ENCODE measurements around the gene PDE3A.

Gene PDE3A

DNA sequence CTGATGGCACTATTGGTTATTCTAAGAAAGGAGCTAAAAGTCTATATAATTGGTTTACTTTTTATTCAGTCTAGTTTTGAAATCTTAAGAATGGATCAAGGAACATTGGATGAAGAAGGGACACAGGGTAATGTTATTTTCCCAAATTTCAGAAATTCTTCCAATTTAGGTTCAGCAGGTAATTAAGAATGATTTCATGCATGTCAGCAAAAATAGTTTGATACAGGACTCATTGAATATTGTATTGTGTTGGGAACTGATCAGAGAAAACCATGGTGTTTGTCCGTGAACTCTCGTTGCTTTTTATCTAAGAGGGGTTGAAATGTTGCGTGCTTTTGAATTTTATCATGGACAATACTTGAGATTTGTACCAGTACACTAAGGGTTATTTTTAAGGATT, 58.6 kb downstream of the PDE3A start:
- no peak for DNase-seq

- DNase-seq, result no peak
Observed at GRCh38 chr12:20429852-20430251, 61.5 kb downstream of the PDE3A start.

DNA sequence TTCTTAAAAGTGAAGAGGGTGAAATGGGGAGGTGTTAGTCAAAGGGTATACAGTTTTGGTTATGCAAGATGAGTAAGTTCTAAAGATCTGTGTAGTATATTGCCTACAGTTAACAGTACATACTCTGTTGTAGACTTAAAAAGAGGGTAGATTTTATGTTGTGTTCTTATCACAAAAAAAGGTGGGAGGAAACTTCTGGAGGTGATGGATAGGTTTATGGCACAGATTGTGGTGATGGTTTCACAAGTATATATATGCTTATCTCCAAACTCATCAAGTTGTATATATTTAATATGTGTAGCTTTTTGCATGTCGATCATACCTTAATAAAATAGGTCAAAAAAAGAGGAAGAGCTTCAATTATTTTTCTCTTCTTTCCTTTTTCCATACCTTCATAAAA, 64.0 kb downstream of the PDE3A start:
- no peak for DNase-seq

GRCh38 chr12:20434996-20435395, 66.7 kb downstream of the PDE3A start:
- no peak for DNase-seq

GRCh38 chr12:20436316-20436715, 68.0 kb downstream of the PDE3A start:
- DNase-seq, result no peak

DNA sequence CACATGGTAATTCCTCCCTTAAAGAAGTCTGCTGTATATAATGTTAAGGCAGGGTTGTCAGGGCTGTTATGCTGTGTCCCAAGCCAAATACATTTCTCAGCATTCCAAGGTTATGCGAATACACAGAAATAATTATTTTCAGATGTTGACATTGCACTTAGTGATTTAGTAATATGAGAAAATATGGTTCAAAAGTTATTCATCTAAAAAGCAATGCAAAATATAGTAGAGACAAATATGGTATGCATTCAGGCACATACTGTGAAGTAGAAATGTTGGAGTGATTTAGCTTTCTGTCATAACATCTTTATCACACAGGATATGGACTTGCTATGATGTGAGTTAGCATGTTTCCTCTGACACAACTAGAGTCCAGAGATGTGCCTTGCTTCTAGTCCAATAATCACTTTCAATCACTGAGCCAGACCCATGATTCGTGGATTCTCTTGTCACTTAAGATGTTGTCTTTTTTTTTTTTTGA, 70.0 kb downstream of the PDE3A start:
- no peak for DNase-seq

- no peak for DNase-seq
Observed at GRCh38 chr12:20439626-20440025, 71.3 kb downstream of the PDE3A start.

- no peak for DNase-seq
Observed at GRCh38 chr12:20440408-20440807, 72.1 kb downstream of the PDE3A start.

- no peak for DNase-seq
Observed at GRCh38 chr12:20442322-20442721, 74.0 kb downstream of the PDE3A start.

DNA sequence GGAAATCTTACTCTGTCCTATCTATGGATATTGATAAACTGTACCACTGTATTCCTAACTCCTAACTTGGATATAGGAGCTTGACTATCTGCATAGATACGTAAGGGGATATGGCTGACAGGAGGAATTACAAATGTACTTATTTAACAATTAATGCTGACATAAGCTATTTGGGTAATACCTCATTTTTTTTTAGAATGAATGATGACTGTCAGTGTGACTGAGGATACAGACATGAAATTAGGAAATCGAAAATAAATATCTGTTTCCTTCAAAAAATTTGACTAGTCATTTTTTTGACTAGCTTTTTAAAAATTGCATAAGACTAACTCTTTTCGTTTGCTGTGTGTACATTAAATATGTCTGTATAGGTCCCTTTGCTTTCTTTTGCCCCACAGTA, 74.9 kb downstream of the PDE3A start:
- DNase-seq, result no peak

GRCh38 chr12:20443792-20444191, 75.5 kb downstream of the PDE3A start:
- DNase-seq, result no peak

DNA sequence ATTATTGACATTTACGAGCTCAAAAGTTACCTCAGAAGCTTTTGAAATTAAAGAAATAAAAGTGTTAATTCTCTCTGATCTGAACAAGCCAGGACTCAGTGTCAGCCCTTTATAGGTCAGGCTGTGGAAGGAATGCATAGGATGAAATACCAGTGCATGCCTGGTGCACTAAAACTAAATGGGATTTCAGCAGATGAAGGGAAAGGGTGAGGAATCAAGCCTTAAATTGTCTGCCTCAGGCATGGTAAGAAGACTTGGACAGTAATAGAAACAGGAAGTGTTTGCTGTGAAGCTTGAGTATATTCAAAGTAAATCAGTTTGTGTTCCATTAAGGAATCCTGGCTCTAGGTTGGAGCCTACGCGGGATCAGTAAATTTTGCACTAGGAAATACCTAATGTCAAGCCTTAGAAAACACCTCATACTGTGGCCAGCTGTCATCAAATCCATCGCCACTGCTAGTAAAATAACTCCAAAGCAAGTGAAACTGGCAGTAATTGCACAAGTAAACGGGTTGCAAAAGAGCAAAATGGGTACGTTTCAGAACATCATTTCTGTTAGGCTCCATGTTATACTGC, 76.3 kb downstream of the PDE3A start:
- DNase-seq, result no peak

GRCh38 chr12:20445687-20446086, 77.3 kb downstream of the PDE3A start:
- no peak for DNase-seq

GRCh38 chr12:20446836-20447235, 78.5 kb downstream of the PDE3A start:
- no peak for DNase-seq

GRCh38 chr12:20448781-20449180, 80.4 kb downstream of the PDE3A start:
- no peak for DNase-seq

GRCh38 chr12:20450591-20451180, 82.3 kb downstream of the PDE3A start:
- no peak for DNase-seq

DNA sequence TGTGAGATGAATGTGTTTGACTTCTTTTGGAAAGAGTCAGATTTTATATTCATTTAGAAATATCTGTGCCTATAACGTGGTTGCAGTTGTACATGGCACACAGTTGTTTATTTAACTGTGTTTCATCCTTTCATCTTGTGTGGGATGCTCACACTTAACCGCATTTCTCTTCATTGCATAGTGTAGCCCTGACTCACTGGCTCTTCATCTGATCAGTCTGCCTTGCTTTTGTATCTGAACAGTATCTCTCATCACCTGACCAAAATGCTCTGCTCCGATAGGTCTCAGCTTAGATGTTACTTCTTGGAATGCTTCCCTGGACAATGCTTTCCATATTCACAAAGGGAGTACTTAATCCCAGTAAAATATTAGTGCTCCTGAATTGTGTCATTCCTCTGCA, 83.4 kb downstream of the PDE3A start:
- no peak for DNase-seq

DNA sequence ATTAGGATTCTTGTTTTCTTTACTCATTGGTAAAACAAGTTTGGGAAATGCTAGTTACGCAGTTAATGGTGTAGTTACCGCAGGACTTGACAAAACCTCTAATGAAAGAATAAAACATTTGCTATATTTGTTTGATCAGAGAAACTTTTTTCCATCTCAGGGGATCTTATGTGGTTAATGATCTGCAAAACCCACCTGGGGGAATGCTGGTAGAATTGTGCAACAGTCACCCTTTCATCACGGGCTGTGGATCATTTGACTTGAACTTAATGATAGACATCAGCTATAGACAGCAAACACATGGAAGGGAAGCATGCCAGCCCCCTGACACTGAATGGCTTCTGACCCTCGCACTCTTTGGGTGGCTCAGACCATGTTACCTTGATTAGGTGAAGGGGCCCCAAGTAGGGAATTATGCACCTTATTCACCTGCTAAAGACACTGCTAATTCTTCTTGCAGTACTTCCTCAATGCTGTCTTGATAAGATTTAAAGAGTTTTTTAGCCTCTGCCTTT, 84.2 kb downstream of the PDE3A start:
- DNase-seq, result no peak

- no peak for DNase-seq
Observed at GRCh38 chr12:20453756-20454310, 85.5 kb downstream of the PDE3A start.

- no peak for DNase-seq
Observed at GRCh38 chr12:20455001-20455706, 86.8 kb downstream of the PDE3A start.

GRCh38 chr12:20457582-20457981, 89.2 kb downstream of the PDE3A start:
- no peak for DNase-seq

GRCh38 chr12:20458011-20458410, 89.7 kb downstream of the PDE3A start:
- no peak for DNase-seq

- DNase-seq, result no peak
Observed at GRCh38 chr12:20459920-20460319, 91.6 kb downstream of the PDE3A start.

DNA sequence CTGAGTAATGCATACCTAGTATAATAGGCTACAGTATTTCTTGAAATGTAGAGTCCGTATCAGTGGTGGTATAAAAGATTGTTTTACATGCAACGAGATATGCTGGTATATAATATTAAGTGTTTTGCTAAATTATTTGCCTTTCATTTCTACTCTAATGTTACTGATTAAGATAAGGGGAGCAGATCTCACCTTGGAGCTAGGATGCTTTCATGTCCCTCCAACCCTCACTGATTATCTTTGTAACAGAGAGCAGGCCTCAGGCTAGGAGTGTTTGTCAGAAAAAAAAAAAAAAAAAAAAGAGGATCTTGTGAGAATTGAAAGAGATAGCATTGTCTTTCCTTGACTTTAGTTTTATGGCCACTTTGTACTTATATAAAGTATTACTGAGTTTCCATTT, 92.6 kb downstream of the PDE3A start:
- DNase-seq, result no peak

All from NCI-H1048 (cell line).